OCI-LY7 (cell line): ENCODE results near the gene ZHX3. TPM values are rescaled to one million over a fixed set of nuclear protein-coding genes. Genes with fewer than 3 reads are reported as not detected.

ENCODE experiments used
- BruUV-seq: library from RNA; stranded (reverse); fragments of 400-500 nt; replicated peaks from 2 replicates; lab custom pipeline; 2021; lab: Mats Ljungman, UMichigan
- CTCF ChIA-PET: fragments of 300-600 bp; sonication (Branson Sonifier 250); formaldehyde crosslinking; loops from one replicate; lab custom pipeline; 2022; ENCODE audit warnings: antibody characterized with exemption; ENCODE audit not compliant: unreplicated experiment; lab: Charles Lee
- POLR2A ChIA-PET: fragments of 300-600 bp; sonication (Branson Sonifier 250); formaldehyde crosslinking; loops from one replicate; lab custom pipeline; 2022; ENCODE audit warnings: antibody characterized with exemption; lab: Charles Lee
- DNase-seq: peaks from one replicate; pipeline ENCODE4 v3.0.0-alpha.2; 2015; ENCODE audit warnings: low spot score
- H2AFZ ChIP-seq: fragments of 200-600 bp; sonication (generic), shearing (Covaris generic); 2 replicates; pipeline ENCODE4 v1.6.1; 2014; ENCODE audit warnings: mild to moderate bottlenecking, antibody characterized with exemption, low read length, moderate library complexity
- H3K27ac ChIP-seq: fragments of 200-600 bp; sonication (generic); 2 replicates; pipeline ENCODE4 v1.5.1; 2014; ENCODE audit warnings: mixed run types, low read depth, mild to moderate bottlenecking, moderate library complexity, low read length, inconsistent platforms; ENCODE audit not compliant: poor library complexity, severe bottlenecking
- H3K36me3 ChIP-seq: fragments of 200-600 bp; sonication (generic); 2 replicates; pipeline ENCODE4 v1.6.1; 2014; ENCODE audit warnings: mild to moderate bottlenecking, antibody characterized with exemption, low read length, moderate library complexity, mixed read lengths; ENCODE audit not compliant: insufficient read depth
- H3K4me1 ChIP-seq: fragments of 200-600 bp; sonication (generic); 2 replicates; pipeline ENCODE4 v1.5.1; 2014; ENCODE audit warnings: mild to moderate bottlenecking, low read length; ENCODE audit not compliant: insufficient read depth, poor library complexity, severe bottlenecking
- H3K4me2 ChIP-seq: fragments of 200-600 bp; sonication (generic); 2 replicates; pipeline ENCODE4 v1.6.1; 2014; ENCODE audit warnings: mild to moderate bottlenecking, low read length
- H3K4me3 ChIP-seq: fragments of 200-600 bp; sonication (generic); 2 replicates; pipeline ENCODE4 v1.5.1; 2014; ENCODE audit warnings: mild to moderate bottlenecking, low read depth, low read length; ENCODE audit not compliant: poor library complexity, severe bottlenecking
- H3K79me2 ChIP-seq: fragments of 200-600 bp; sonication (generic); 2 replicates; pipeline ENCODE4 v1.6.1; 2016; ENCODE audit warnings: low read depth, mild to moderate bottlenecking, low read length, moderate library complexity, mixed read lengths; ENCODE audit not compliant: insufficient read depth
- H3K9me2 ChIP-seq: fragments of 200-600 bp; sonication (generic); 2 replicates; pipeline ENCODE4 v1.6.1; 2016; ENCODE audit warnings: mild to moderate bottlenecking, low read length, mixed read lengths; ENCODE audit not compliant: insufficient read depth
- H3K9me3 ChIP-seq: fragments of 200-600 bp; sonication (generic); 2 replicates; pipeline ENCODE4 v1.6.1; 2014; ENCODE audit warnings: mild to moderate bottlenecking, mixed run types, low read length, mixed read lengths
- H4K20me1 ChIP-seq: fragments of 200-600 bp; sonication (generic); 2 replicates; pipeline ENCODE4 v1.6.1; 2014; ENCODE audit warnings: mild to moderate bottlenecking, antibody characterized with exemption, low read length, moderate library complexity, mixed read lengths; ENCODE audit not compliant: insufficient read depth
- CTCF ChIP-seq: fragments of 200-600 bp; sonication (generic); conservative IDR thresholded peaks from 2 replicates; pipeline ENCODE4 v1.5.1; 2014; ENCODE audit warnings: mild to moderate bottlenecking, antibody characterized with exemption, low read length, moderate library complexity, mixed read lengths
- EZH2phosphoT487 ChIP-seq: fragments of 200-600 bp; sonication (generic); IDR thresholded peaks from 2 replicates; pipeline ENCODE4 v1.6.1; 2018; ENCODE audit warnings: low read depth, borderline replicate concordance, mild to moderate bottlenecking, mixed run types, antibody characterized with exemption, low read length, moderate library complexity, mixed read lengths
- intact Hi-C: fragments of 100-400 bp; cut with micrococcal nuclease; formaldehyde crosslinking; loops from one replicate; pipeline ENCODE4 v1.10.0; 2022; ENCODE audit not compliant: unreplicated experiment
- total RNA-seq, 2 experiments: library from RNA; depleted of rRNA in 1 of 2; stranded (reverse); fragments of >200 nt in 1 of 2; shearing (Covaris generic) in 1 of 2; gene quantifications; 2 replicates each; pipeline ENCODE4 v1.2.3, GENCODE V29; 2014 to 2022

The ZHX3 gene
- total RNA-seq, 2 experiments from 2014 or later, result 5.8 to 16.9 TPM

GRCh38 chr20:41290804-41291389, 26.6 kb downstream of the ZHX3 start:
- Histone ChIP-seq H3K4me2 (no peak overlapping the region), H3K36me3 (no peaks in the 10 kb centered on the region), H3K4me1 (no peaks in the 10 kb centered on the region), H3K4me3 (no peak overlapping the region), H3K9me2 (no peaks in the 10 kb centered on the region), H2AFZ (no peak overlapping the region), H3K9me3 (no peaks in the 10 kb centered on the region), H3K27ac (no peak overlapping the region), H3K79me2 (no peaks in the 10 kb centered on the region), H4K20me1 (0 out of 2 replicates have a peak, but pooled peaks cover 3% of the 10 kb centered on the region)
- intact Hi-C loops, result no loop called here
- POLR2A ChIA-PET, result interaction anchor here (0.5 to 0.8 kb wide), 3 partner anchors 11 to 496 kb away, joined by 3 to 4 read pairs (median 3); no protein-coding TSS in a partner anchor
- TF ChIP-seq CTCF (no peak), EZH2phosphoT487 (no peak)
- no TSS peak for BruUV-seq
- CTCF ChIA-PET, result no interaction called here
- no peak for DNase-seq

- no peak overlapping the region for H2AFZ ChIP-seq
- H3K9me2 ChIP-seq, result no peaks in the 10 kb centered on the region
These were observed 30.2 kb downstream of the ZHX3 start for GRCh38 chr20:41287327-41287726.

More at GRCh38 chr20:41287327-41287726, 30.2 kb downstream of the ZHX3 start:
- no TSS peak for BruUV-seq
- H3K4me2 ChIP-seq, result no peak overlapping the region
- no peak overlapping the region for H3K27ac ChIP-seq
- H3K4me1 ChIP-seq, result no peaks in the 10 kb centered on the region
- intact Hi-C loops, result no loop called here
- H4K20me1 ChIP-seq, result no peaks in the 10 kb centered on the region
- CTCF ChIA-PET, result no interaction called here
- no peak for TF ChIP-seq CTCF
- no peak for TF ChIP-seq EZH2phosphoT487
- H3K79me2 ChIP-seq, result no peaks in the 10 kb centered on the region
- H3K9me3 ChIP-seq, result no peaks in the 10 kb centered on the region
- H3K4me3 ChIP-seq, result no peak overlapping the region
- POLR2A ChIA-PET, result no interaction called here
- no peak for DNase-seq
- H3K36me3 ChIP-seq, result no peaks in the 10 kb centered on the region
